HG02884 (cell line): ENCODE results near the gene PFKP.
A peak's percentile ranks its signal among the peaks of the same experiment; 100 is the strongest.

Source experiments
- ATAC-seq: cut with Tn5 transposase; IDR thresholded peaks from one replicate; pipeline ENCODE4 v1.9.1; 2021; ENCODE audit warnings: mild to moderate bottlenecking, moderate library complexity; ENCODE audit not compliant: unreplicated experiment

PFKP gene

GRCh38 chr10:3068968-3069737 lies 1.8 kb downstream of the PFKP start:
- ATAC-seq, result peak; percentile 24

DNA sequence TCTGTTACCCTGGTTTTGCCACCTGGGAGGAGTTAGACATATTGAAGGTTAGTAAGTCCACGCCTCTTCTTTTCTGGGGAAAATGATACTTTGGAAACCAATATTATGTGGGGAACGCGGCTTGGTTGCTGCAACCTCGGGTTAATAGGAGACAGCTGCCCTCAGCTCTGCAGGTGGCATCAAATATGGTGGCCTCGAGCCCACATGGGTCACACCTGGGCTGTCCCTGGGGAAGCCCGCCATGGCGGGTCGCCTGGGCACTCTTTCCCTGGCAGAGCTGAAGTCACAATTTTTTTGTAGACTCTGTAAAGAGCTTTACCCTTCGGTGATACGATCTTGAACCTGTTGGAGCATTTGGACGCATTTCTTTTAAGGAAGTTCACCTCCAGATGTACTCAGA lies 2.5 kb downstream of the PFKP start:
- ATAC-seq, result no peak

GRCh38 chr10:3071405-3072198 lies 4.3 kb downstream of the PFKP start:
- no peak for ATAC-seq

DNA sequence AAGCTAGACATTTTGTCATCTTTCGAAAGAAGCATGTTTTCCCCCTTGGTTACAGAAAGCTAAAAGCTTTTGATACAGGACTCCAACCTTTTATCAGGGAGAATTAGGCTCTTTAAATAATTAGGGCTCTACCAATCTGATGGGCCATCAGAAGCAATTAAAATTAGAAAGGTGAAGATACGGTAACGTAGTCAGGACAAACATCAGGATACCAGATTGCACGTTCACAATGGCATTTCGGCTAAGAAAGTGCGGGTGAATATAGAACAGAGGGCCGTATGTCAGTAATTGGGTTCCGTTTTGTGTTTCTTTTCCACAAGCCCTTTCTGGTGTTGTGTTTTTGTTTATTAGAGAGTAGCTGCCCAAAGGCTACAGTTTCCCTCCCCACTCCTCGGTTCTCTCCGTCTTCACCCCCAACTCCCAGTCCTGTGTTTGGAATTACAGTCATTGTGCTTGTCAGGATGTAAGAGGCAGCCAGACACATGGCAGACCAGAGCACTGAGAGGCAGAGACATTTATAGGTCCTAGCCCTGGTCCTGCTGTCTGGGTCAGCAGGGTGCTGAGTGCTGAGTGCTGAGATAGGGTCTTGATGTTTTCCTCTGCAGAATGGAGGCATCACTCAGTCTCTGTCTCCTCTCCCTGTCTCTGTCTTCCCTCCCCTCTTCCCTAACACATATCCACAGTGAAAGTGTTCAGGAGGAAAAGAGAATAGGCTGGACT lies 5.5 kb downstream of the PFKP start:
- ATAC-seq, result no peak

DNA sequence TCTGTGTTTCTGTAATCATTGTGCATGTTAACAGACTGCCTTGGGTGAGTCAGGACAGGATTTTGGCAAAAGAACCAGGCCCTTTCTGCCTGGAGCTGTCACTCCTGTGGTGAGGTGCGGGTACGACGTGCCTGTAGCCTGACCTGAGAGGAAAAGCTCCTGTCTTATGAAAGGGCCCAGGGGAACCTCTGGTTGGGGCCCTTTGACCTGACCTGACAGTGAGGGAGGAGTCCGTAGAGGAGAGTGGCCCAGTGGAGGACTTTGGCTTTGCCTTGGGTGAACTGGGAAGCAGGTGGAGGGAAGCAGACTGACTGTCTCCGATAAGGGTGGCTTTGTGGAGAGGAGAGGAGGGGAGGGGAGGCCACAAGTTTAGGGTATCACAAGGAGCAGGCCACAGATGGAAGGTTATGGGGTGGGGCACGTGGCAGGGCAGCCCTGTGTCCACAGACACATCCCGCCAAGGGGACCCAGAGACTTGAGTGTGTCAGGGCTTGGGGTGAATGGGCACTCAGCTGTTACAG lies 6.9 kb downstream of the PFKP start:
- no peak for ATAC-seq

DNA sequence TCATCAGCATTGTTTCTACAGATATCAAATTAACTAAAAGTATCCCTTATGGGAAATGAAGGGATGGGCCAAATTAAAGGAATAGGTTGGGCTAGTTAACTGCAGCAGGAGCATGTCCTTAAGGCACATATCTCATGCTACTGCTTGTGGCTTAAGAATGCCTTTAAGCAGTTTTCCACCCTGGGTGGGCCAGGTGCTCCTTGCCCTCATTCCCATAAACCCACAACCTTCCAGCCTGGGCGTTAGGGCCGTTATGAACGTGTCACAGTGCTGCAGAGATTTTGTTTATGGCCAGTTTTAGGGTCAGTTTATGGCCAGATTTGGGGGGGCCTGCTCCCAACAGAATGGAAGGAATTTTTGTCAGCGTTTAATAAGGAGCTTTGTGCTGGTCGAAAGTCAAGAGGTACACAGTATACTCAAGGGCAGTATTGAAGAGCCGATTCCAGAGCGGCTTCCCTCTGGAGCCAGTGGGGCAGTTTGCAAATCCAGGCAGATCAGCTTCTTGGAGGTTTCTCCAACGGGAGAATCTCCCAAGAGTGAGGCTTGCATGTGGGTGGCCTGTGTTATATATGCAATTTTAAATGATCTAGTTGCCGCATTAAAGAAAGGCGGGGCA lies 7.7 kb downstream of the PFKP start:
- no peak for ATAC-seq

GRCh38 chr10:3076138-3076537 lies 8.8 kb downstream of the PFKP start:
- no peak for ATAC-seq

- no peak for ATAC-seq
Measured at GRCh38 chr10:3077509-3077908, 10.2 kb downstream of the PFKP start.

DNA sequence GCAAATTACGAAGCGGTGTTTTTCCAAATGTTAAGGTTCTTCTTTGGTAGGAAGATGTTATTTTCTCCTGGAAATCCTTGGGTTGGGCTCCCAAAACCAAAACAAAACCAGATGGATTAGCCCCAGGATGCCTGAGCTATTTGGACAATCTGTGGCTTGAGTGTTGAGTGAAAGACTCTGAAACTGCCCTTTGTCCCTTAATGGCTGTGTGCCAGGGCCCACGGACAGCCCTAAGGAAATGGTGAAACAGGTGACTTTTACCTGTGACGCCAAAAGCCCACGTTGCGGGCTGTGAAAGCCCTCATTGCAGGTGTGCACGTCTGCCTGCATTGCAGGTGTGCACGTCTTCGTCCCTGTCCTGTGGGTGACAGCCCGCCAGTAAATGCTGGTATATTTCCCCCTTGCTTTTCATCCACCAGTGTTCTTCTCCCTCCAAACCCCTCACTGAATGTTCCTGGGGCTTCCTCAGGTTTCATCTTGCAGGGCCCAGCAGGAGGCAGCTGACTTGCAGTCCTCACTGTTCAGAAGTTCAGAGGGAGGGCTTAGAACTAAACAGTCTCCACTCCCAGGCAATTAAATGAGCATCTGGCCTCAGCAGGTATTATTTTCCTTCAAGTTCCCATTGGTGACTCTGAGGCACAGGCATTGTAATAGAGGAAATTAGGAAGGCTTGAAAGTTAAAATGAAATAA lies 10.7 kb downstream of the PFKP start:
- ATAC-seq, result no peak

DNA sequence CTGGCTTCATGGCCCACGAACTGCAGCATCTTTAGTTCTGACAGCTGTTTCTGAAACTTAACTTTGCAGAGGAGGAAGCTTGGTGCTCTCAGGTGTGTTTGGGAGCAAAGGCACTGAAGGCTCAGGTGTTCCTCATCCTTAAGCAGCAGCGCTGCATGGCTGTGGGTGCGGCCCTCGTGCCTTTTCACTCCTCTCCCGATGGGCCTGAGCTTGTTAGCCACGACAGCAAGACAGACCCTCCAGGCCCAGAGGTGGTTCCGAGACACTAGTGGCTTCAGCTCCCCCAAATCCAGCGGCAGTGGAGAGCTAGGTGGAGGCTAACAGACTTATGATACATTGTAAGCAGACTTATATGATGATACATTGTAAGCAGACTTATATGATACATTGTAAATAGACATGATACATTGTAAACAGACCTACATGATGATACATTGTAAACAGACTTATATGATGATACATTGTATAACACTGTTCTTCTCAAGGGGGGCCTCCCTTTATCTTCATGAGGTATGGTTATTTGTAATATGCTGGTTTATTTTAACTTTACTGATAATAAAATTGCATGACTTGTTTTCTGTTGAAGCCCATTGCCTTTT lies 14.1 kb downstream of the PFKP start:
- ATAC-seq, result no peak

GRCh38 chr10:3082290-3082689 lies 14.9 kb downstream of the PFKP start:
- ATAC-seq, result no peak

GRCh38 chr10:3085785-3086567 lies 18.6 kb downstream of the PFKP start:
- ATAC-seq, result no peak

GRCh38 chr10:3090388-3090787 lies 23.0 kb downstream of the PFKP start:
- no peak for ATAC-seq

GRCh38 chr10:3090914-3091787 lies 23.8 kb downstream of the PFKP start:
- no peak for ATAC-seq

DNA sequence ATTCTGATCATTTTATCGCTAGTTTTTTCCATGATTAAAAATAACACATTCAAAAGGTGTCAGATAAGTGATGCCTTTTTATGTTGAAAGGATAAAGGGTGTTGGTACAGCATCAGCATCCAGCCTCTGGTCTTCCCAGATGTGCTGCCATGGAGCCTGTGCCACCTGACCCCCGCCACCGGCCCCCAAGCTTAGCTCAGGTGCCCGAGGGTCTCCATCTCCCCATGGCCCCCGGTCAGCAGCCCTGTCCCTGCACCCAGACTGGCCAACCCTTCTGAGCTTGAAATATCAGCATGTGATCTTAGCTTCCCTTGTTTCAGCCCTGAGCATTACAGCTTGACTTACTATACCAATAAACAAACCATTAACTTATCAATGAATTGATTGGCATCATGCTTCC lies 24.6 kb downstream of the PFKP start:
- ATAC-seq, result no peak

- no peak for ATAC-seq
Measured at GRCh38 chr10:3093996-3094395, 26.6 kb downstream of the PFKP start.

GRCh38 chr10:3094609-3095036 lies 27.3 kb downstream of the PFKP start:
- ATAC-seq, result no peak
